ENCODE results near the gene CFAP68.

CFAP68 gene, protein sequence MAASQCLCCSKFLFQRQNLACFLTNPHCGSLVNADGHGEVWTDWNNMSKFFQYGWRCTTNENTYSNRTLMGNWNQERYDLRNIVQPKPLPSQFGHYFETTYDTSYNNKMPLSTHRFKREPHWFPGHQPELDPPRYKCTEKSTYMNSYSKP

GRCh38 chr11:111878849-111879636 is at the start of gene CFAP68, which contains the start of gene FDXACB1:
Gene CFAP68 (plus strand): TSS chr11:111879541. CDS start chr11:111879561, 20 bp downstream.
Gene FDXACB1 (minus strand): TSS chr11:111879165. CDS start chr11:111879132, 33 bp downstream.
- peak; percentile 93 to 94 for DNase-seq

- no peak for DNase-seq
Measured at GRCh38 chr11:111833524-111833923, 45.8 kb upstream of the CFAP68 start.

DNA sequence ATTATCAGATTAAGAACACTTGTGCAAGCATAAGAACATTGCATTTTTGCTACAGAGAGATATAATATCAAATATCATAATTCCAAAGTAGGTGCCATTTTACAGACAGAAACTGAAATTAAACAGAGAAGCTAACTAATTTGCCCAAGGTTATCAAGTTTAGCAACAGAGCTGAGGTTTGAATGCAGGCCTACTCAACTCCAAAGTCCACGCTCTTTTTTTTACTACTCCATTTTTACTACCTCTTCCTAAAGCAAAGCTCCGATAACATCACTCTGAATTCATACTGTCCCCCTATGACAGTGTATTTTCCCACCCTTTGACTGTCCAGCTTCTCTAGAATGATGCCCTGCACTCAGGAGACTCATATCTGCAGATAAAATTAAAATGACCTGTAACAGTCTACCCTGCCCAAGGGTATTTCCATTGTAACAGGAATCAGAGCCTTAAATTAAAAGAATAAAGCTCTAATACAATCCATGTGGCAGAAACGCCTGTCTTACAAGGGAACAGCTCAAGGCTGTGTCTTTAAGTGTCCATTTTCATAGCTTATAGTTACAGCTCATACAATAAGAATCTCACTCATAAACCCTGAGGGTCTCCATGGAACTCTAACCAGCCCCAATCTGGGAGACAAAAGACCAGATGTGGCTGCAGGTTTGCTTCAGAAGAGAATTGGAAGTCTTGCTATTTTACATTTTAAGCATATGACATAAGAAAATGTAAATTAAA is 44.7 kb upstream of the CFAP68 start:
- no peak for DNase-seq

DNA sequence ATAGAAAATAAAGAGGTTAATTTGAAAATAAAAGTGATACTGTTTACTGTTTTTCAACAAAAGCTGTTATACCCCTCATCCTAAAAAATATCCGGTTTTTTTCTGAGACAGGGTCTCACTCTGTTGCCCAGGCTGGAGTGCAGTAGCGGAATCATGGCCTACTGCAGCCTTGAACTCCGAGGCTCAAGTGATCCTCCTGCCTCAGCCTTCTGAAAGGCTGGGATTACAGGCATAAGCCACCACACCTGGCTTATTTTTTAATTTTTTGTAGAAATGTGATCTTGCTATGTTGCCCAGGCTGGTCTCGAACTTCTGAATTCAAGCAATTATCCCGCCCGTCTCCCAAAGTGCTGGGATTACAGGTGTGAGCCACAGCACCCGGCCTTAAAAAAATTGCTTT is 43.7 kb upstream of the CFAP68 start:
- no peak for DNase-seq

DNA sequence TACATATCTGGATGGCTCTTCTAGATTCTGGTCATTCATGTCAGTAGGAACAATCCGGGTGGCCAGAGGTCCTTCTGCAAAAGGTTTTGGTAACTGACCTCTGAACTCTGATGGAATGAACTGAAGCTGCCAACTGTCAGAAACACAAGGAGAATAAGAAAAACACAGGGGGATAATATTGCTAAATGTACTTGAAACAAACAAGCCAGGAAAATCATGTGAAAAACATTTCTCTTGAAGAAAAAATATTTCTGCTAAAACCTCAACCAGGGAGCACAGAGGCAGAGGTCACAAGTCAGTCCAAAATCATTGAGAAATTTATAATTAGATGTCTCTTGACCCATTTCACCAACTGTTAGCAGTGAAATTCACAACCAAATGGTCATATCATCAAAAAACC is 43.2 kb upstream of the CFAP68 start:
- no peak for DNase-seq

DNA sequence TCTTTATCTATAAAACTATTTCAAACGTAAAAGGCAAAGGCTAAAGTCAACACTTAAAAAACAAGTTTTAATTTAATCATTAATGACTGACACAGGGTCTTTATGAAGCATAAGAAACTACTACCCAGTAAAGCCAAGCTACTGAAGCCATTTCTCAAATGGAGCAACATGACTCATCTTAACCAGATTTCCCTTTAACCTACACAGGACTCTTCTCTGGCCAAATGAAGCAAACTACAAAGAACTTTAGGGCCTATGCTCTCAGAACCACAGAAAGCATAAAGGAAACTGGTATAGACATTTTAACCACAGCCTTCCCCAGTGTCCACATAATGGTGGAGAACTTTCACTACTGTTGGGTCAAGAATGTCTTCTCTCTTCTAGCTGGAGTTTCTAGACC is 42.6 kb upstream of the CFAP68 start:
- no peak for DNase-seq

DNA sequence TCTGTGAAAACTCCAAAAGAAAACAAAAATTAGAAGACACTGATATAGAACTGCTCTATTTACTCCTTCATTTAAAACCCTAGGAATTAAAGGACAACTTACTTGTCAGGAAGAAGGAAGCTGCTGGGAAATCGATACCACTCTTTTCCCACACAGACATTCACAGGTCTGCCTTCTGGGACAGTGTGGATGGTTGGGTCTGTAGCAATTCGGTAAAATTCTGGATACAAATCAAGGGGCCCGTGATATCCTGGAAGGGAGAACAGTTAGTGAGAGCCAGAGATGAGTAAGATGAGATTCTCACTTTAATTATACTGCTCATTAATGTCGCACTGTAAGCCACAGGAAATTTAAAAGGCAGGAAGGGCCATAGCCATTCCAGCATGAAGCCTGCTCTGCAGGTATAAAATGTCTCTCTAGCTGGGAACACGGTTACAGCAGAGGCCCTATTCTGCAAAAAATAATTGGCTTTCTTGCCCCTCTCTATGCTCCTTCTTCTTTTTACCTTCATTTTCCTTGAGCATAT is 41.9 kb upstream of the CFAP68 start:
- DNase-seq: no peak

GRCh38 chr11:111838054-111838453 is 41.3 kb upstream of the CFAP68 start:
- no peak for DNase-seq

- DNase-seq: no peak
Measured at GRCh38 chr11:111840143-111840542, 39.2 kb upstream of the CFAP68 start.

DNA sequence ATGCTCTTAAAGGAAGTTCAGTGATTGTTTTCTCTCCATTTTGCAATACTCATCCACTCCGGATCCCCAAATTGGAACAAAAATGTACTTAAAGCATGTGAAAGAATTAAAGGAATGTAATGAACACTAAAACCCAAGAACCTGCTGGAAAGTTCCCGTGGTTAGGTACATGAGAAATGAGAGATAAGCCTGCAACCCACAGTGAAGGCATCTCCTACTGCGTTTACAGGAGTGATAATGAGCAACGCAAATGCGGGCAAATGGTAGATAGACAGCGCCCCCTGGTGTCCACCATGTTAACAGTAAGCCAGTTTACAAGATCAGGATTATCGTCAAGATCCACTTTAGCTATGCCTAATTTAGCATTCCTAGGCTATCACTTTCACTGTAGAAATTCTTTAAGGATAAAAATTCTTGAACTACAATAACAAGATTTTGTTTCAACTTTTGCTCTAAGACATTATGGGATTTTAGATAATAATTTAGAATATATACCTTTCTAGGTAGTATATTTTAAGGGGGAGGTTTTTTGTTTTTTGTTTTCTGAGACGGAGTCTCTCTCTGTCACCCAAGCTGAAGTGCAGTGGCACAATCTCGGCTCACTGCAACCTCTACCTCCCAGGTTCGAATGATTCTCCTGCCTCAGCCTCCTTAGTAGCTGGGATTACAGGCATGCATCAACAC is 37.8 kb upstream of the CFAP68 start:
- peak; percentile 92 to 93 for DNase-seq

DNA sequence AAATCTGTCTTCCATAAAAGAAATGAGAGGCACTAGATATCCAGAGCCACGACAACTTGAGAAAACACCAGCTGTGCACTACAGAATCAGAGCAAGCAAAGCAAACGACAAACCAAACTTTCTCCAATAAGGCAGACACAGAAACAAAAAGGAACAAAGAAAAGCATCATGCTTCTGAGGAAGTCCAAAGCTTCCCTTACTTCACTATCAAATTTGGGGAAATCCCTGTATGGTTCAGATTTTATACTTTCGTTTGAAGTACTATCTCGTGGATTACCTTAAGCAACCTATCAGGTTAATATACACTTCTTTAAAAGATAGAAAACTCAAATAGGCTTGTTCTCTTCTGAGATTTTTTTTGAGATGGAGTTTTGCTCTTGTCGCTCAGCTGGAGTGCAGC is 35.7 kb upstream of the CFAP68 start:
- no peak for DNase-seq

- DNase-seq: no peak
Measured at GRCh38 chr11:111845276-111846028, 33.9 kb upstream of the CFAP68 start.

GRCh38 chr11:111846063-111846462 is 33.3 kb upstream of the CFAP68 start:
- DNase-seq: no peak

DNA sequence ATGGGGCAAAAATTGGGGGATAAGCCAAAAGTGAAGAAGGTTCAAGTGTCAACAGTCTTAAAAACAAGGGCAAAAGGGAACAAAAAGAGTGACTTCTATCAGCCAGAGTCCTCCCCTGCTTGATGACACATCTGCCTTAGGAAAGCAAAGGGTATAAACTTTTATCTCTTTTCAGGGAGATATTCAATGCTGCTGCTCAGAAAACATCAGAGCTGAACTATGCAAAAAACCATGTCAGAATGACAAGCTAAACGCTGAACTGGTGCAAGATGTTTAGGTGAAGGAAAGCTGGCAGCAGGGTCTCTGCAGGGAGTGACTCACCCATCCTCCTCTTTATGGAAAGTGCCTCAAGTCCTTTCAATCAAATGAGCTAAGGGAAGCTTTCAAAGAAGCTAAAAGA is 32.7 kb upstream of the CFAP68 start:
- no peak for DNase-seq

DNA sequence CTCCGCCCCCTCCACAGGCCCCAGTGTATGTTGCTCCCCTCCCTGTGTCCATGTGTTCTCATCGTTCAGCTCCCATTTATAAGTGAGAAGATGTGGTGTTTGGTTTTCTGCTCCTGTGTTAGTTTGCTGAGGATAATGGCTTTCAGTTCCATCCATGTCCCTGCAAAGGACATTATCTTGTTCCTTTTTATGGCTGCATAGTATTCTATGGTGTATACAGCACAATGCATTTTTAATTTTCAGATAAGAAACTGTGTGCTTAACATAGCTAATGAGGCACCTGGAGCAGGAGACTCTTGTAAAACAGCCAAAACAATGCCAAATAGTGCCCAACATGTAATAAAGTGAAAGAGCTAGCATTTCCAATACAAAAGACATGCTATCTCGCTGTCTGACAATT is 29.7 kb upstream of the CFAP68 start:
- DNase-seq: no peak

GRCh38 chr11:111851067-111851466 is 28.3 kb upstream of the CFAP68 start:
- DNase-seq: no peak

DNA sequence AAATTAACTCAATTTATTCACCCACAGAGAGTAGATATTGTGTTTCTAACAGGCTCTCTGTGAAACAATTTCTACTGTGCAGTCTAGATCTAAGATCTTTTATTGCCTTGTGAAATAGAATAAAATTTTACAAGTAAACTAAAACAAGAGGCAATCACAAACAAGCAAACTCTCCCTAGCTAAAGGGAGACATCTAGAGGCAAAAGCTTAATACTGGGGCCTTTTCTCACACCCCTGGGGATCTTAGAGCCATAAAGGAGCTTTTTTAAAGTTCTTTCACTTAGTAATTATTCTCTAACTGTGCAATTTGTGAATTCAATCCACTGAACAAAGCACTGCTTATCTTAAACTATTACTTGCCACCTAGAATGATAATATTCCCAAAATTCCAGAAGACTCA is 27.7 kb upstream of the CFAP68 start:
- no peak for DNase-seq

- DNase-seq: no peak
Measured at GRCh38 chr11:111852103-111852502, 27.2 kb upstream of the CFAP68 start.

DNA sequence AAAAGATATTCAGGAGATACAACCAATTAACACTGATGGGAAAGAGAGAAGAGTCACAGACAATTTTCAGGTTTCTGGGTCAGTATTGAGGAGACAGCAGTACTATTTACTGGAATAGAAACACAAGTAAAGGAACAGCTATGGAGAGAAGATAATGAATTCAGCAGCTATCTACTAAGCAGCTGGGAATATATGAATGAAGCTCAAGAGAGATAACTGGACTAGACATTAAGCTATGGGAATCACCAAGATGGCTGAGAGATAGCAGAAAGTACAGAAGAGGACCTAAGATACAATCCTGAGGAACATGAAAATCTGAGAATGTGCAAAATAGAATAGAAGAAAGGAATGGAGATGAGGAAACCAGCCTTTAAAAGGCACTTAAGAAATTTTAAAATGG is 23.8 kb upstream of the CFAP68 start:
- no peak for DNase-seq

DNA sequence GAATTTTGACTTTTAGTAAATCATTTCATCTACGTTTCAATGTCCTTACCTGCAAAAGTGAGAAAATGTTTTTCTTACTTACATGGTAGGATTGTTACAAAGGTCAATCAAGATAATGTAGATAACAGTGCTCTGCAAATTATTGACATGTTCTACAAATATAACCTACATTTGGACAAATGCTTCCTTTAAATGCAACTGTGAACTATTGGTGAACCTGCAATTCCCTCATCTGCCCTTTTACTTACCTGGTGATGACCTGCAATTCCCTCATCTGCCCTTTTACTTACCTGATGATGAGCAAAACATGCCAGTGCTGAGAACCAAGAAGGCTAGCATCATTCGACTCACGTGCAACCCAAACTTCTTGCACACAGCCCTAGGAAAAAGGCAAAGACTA is 19.1 kb upstream of the CFAP68 start:
- no peak for DNase-seq

DNA sequence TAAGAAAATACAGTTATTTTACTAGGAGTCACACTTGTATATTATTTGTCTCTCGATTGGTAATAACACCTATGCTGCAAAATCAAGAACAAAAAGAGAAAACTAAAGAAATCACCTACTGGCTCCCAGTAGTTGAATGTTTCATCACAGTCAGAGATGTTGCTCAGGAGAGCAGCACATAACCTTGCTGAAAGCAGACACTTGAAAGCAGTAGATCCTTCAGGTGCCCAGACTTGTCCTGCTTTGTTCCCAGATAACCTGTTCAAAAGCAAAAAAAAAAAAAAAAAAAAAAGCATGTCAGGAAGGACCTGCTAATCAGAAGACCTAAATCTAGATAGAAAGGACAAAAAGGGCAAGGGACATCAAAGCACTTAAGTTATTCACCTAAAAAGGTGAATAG is 9.2 kb upstream of the CFAP68 start:
- no peak for DNase-seq

- DNase-seq: no peak
Measured at GRCh38 chr11:111870522-111870885, 8.8 kb upstream of the CFAP68 start.
